Fibroblast of skin of right biceps (primary cell): Measurements from ENCODE around the gene PARD6B.
"Not testable (repeated sequence)": the region's sequence is repeated elsewhere in the genome, so short reads cannot be mapped to it uniquely, and the experiment has no call there.

Experiments used
- DNase-seq: peaks from one replicate; pipeline ENCODE4 v3.0.0-alpha.2; 2013

The PARD6B gene, protein sequence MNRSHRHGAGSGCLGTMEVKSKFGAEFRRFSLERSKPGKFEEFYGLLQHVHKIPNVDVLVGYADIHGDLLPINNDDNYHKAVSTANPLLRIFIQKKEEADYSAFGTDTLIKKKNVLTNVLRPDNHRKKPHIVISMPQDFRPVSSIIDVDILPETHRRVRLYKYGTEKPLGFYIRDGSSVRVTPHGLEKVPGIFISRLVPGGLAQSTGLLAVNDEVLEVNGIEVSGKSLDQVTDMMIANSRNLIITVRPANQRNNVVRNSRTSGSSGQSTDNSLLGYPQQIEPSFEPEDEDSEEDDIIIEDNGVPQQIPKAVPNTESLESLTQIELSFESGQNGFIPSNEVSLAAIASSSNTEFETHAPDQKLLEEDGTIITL

DNA sequence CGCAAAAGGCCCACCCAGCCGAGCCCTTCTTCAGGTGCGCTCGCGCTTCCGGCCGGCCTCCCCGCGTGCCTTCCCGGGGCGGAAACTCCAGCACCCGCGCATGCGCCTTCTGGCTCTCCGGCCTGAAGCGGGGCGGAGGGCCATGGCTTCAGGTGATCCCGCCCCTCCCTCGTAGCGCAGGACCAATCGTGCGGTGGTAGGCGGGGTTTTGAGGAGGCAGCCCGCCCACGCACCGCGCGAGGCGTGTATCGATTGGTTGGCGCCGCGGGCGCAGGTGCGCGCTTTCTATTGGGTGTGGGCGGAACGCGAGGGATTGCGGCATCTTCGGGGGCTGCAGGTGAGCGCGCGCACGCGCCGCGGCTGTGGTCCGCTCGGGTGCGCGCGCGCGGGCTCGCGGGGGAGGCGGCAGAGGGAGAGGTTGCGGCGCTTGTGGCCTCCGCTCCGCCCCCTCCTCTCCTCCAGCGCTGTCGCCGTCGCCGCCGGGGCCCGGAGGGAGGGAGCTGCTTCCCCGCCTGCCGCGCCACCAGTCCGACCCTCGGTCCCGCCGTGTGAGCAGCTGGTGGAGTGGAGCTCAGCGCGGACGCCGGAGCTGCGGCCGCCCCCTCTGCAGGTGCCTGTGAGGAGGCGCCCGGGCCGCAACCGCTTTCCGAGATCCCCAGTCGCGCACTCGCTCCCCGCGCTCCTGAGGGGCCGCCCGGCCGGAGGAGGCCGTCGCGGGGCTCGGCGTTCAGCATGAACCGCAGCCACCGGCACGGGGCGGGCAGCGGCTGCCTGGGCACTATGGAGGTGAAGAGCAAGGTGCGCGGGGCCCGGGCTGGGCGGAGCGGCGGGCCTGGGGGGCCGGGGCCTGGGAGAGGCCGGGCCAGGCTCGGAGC lies at the start of gene PARD6B:
Gene PARD6B (plus strand): TSS at position 526 of the 875 bp plus-strand sequence. CDS start 207 bp downstream, at position 733.
- peak; percentile 94 for DNase-seq

DNA sequence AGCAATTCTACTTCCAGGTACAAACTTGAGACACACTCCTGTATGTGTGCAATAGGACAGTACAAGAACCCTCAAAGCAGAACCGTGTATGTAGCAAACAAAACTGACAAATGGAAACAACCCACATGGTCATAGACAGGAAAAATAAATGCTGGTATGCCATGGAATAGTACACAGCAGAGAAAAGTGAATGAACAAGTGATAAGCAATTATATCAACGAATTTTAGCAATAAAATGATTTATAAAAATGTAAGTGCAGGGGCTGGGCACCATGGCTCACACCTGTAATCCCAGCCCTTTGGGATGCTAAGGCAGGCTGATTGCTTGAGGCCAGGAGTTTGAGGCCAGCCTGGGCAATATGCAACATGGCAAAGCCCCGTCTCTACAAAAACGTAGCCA lies 49.3 kb upstream of the PARD6B start:
- DNase-seq, result no peak

DNA sequence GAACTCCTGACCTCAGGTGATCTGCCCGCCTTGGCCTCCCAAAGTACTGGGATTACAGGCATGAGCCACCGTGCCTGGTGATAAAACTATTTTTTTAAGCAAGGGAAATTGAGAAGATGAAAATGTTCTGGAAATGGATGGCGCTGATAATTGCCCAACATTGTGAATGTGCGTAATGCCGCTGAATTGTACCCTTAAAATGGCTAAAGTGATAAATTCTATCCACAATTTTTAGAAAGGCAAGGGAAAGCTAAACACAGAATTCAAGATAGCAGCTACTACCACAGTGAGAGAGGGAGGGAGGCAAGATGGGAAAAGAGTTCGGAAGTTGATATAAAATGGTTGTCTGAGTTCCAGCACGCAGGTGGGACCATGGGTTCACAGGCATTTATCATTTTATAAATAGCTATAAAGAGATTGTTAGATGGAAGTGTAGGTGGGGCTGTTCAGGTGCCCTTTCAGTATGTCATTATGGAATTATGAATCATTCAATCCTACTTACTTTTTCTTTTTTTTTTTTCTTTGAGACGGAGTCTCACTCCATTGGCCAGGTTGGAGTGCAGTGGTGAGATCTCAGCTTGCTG lies 48.3 kb upstream of the PARD6B start:
- no peak for DNase-seq

DNA sequence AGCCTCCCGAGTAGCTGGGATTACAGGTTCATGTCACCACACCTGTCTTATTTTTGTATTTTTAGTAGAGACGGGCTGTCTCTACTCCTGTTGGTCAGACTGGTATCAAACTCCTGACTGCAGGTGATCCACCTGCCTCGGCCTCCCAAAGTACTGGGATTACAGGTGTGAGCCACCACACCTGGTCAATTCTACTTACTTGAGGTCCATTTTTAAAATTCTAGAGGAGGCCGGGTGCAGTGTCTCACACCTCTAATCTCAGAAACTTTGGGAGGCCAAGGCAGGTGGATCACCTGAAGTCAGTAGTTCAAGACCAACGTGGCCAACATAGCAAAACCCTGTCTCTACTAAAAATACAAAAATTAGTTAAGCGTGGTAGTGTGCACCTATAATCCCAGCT lies 47.8 kb upstream of the PARD6B start:
- DNase-seq, result no peak

DNA sequence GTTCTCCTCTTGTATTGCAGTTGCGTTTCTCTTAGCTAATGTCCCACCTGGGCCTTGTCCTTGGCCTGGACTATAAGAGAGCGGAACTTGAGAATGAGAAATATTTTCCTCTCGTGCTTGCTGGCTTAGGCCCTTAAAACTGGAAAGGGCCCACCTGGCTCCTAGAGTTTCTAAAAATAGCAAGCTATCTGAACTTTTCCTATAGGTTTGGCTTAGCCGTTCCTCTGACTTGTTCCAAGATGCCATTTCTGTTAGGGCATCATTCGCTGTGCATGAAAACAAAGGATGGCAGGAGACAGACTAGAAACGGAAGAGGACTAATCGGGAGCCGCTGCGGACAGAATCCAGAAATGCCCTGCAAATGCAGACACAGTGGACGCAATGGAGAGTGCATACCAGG lies 44.6 kb upstream of the PARD6B start:
- DNase-seq, result no peak

DNA sequence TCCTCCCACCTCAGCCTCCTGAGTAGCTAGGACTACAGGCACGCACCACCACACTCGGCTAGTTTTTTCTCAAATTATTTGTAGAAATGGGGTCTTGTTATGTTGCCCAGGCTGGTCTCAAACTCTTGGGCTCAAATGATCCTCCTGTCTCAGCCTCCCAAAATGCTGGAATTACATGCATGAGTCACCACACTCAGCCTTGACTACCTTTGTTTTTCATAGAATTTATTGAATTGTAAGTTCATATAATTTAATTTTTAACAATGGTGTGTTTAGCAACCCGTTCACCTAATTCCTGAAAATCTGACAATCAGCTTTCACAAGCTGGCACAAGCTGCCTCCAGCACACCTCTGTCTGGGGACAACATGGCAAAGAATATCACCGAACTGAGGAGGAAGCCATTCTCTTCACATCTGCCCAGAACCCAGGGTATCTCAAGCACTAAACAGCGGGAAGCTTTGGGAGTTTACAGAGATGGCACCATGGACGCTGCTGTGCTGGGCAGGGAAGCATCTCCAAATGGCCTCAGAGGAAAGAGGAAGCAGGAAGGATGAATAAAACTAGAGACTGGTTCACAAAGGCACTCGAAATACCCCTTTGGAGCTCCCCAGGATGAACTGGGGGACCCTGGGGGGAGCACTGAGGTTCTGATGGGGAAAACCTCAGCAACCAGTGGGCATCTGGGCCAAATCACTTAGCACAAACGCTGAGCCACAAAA lies 43.0 kb upstream of the PARD6B start:
- DNase-seq, result no peak

DNA sequence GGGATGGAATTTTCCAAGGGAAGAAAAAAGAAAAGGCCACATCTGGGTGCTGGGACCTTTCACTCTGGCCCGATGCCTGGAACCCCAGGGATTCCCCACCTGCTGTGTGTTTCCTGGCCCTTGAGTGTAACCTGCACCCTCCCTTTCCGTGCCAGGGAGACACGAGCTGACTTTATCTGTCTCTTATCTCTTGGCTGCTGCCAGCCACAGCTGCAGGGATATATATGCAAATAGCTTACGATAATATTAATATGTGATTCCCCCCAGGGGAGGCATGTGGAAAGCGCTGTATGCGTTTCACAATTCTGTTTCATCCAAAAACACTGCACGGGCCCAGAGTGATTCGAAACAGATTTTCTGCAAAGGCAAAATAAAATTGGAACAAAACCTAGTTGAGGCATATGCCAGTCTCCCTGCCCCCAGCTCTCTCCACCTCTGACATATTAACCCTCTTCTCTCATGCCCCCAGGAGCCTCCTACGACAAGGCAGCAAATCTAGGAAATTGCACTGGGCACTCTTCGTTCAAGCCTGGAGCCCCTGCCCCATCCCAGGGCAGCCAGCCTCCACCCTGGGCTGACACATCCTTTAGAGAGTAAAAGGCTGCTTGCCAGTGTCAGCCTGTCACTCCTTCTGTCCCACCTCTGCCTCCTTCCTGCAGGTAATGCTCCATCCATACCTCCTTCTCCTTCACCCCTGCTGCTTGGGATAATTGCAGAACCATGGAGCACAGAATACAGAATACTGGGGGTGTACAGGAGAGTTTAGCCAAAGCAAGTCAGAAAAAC lies 41.3 kb upstream of the PARD6B start:
- no peak for DNase-seq

DNA sequence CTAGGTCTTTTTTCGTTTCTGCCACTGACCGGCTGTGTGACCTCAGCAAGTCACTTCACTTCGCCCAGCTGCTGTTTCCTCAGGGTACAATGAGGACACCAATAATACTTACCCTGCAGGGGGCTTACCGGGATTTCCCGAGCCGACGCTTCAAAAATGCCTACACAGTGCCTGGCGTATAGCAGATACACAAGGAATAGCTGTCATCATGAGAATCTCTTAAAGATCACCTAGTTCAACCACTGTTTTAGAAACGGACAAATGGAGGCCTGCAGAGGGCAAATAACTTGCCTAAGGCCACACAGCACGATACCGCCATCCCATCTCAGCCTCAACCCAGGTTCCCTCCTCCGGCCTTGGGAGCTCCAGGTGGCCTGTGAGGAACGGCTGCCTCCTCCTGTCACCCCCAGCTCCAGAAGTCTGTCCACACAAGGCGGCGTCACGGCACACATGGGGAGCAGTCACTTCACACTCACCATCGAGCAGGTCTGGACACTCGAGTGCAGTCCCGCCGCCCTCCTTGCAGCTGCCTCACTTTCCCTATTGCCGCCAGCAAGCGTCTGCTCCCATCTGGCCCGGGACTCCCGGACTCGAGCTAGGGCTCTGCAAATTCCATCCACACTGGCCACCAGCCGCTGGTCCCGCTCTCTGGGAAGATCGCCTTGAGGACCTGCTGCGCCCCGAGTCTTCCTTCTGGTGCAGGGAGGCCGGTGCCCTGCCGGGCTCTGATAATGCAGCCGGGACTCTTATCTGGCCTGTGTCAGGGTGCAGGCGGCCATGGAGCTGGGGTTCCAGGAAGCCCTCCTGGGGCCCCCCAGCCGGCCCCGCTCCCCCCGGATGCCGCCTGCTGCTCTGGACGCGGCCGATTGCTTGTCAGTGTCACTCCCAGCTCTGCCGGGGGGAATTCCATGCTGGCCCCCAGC lies 40.5 kb upstream of the PARD6B start, which contains the start of gene RIPOR3:
Gene RIPOR3 (minus strand): TSS at position 893 of the 923 bp plus-strand sequence. CDS start 414 bp downstream, at position 479.
- peak; percentile 20 for DNase-seq

DNA sequence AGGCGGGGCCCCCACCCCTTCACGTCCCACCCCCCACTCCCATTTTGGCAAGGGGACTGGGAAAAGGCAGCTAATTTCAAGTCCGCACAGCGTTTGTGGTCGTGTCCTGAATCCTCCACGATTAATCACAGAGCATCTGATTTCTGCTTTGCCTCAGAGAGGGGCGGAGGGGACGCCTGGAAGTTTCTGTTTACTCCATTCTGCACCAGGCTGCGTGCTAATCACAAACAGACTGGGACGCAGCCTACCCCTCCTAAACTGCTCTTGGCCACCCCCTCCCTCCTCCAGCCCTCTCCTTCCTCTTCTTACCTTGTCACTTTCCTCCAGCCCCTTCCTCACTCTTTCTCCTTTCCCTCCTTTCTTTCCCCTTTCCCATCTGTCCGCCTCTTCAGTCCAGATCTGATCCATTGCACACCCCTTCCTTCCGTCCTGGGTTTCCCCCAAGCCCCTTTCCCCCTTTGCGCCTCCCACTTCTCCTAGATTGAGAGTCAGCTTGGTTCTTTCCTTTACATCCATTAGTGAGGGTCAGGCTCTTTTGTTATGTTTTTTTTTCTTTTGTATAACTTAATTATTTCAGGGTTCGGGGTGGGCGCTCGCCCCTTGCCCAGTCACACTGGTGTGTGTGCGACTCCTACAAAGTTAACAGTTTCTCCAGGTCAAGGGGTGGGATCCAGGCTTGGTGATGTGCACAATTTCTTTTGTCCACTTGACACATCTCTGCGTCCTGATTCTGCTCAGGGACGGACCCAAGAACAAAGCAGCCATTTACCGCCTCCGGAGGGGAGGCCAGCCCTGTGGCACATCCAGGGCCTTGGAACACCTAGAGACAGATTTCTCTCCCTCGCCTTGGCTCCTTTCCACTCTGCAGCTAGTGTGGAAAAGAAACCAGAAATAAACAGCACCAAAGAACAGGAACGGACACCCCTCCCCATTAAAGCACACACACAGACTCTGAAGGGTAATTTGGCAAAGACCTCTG lies 39.5 kb upstream of the PARD6B start:
- DNase-seq, result peak; percentile 65

DNA sequence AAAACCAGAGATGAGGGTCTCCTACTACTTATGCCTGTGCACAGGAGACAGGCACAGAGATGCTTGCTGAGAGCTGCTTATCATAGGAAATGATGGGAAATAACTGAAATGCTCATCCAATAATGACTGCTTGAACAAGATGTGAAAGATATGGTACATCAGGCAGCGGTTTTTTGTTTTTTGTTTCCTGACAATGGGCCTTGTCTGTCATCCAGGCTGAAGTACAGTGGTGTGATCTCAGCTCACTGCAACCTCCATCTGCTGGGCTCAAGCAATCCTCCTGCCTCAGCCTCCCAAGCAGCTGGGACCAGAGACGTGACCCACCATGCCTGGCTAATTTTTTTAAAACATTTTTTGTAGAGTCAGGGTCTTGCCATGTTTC lies 38.8 kb upstream of the PARD6B start:
- DNase-seq, result no peak

DNA sequence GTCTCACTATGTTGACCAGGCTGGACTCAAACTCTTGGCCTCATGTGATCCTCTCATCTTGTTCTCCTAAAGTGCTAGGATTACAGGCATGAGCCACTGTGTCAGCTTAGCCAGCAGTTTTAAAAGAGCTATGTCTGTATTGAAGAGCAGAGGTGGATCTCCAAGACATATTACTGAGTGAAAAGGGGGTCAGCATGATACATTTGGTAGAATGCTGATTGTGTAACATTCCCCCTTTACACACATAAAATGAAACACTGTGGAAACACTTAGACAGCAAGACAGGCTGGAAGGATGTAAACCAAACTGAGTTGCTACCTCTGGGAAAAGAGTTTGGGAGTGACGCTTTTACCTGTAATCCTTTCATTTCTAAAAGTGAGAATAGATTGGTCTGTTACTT lies 38.4 kb upstream of the PARD6B start:
- no peak for DNase-seq

DNA sequence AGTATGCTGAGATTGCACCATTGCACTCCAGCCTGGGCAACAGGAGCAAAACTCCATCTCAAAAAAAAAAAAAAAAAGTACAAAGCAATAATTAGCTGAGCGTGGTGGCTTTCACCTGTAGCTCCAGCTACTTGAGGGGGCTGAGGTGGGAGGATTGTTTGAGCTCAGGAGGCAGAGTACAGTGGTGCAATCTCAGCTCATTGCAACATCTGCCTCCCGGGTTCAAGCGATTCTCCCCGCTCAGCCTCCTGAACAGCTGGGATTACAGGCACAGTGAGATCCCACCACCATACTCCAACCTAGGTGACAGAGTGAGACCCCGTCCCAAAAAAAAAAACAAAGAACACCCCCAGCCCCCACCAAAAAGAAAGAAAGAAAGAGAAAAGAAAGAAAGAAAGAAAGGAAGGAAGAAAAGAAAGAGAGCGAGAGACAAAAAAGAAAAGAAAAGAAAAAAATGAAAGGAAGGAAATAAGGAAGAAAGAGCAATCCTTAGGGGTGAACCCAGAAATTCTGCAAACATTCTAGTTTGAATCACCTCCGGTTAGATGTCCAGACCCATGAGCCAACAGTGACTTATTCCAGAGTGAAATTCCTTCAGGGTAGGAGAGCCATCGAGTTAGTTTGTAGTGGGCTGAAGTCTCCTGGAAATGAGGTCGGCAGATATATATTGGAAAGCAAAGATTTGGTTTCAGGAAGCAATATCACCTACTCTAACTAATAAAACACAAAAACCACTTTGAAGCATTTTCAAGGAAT lies 36.8 kb upstream of the PARD6B start:
- no peak for DNase-seq

DNA sequence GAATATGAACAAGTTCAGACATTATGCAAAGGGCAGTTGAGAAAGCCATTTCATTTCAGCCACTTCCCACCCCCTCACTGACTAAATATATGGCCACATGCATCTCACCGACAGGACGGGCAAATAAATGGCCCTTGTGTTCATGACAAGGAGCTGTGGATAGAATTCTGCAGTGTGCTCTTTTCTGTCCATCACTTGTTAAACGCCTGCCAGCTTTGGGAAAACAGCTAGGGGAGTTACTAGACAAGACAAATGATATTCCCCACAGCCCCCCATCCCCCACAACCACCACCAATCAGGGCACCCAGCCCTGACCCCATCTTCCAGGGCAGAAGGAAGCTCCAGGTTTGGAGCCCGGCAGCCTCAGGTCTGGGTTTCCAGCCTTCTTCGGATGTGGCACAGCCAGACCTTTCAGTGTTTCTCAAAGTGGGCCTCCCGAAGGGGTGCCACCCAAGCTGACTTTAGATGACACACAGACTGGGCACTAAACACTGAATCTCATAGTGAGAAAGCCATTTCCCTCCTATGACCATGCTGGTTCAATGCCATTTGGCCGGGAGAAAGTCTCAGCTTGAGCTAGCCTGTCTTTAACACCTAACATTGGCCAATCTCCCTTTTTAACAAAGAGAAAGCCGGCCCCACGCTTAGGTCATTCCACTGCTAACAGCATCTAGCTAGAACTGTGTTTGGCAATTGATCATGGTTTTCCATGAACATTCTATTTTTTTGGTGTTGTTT lies 36.1 kb upstream of the PARD6B start:
- DNase-seq, result no peak

DNA sequence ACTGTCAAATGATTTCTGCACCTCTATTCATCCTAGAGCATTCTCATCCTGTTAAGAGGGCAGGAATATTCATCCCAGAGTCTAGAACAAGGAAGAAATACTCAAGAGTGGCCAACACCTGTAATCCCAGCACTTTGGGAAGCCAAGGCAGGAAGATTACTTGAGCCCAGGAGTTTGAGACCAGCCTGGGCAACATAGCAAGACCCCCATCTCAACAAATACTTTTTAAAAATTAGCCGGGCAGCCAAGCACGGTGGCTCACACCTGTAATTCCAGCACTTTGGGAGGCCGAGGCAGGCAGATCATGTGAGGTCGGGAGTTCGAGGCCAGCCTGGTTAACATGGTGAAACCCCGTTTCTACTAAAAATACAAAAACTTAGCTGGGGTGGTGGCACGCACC lies 33.1 kb upstream of the PARD6B start:
- not testable (repeated sequence) for DNase-seq

DNA sequence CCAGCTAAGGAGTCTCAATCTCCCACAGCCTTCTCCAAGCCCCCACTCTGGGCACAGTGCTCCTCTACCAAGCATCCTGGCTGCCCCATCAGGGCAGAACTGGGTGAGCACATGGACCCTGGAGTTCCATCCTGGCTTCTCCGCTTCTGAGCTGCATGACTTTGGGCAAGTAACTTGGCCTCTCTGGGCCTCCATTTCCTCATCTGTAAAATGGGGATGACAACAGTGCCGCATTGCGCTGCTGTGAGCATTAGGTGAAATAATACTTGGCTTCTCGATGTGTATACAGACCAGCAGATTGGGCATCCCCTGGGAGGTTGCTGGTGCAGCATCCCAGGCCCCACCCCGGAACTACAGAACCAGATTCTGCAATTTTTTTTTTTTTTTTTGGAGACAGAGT lies 31.7 kb upstream of the PARD6B start:
- DNase-seq, result no peak

DNA sequence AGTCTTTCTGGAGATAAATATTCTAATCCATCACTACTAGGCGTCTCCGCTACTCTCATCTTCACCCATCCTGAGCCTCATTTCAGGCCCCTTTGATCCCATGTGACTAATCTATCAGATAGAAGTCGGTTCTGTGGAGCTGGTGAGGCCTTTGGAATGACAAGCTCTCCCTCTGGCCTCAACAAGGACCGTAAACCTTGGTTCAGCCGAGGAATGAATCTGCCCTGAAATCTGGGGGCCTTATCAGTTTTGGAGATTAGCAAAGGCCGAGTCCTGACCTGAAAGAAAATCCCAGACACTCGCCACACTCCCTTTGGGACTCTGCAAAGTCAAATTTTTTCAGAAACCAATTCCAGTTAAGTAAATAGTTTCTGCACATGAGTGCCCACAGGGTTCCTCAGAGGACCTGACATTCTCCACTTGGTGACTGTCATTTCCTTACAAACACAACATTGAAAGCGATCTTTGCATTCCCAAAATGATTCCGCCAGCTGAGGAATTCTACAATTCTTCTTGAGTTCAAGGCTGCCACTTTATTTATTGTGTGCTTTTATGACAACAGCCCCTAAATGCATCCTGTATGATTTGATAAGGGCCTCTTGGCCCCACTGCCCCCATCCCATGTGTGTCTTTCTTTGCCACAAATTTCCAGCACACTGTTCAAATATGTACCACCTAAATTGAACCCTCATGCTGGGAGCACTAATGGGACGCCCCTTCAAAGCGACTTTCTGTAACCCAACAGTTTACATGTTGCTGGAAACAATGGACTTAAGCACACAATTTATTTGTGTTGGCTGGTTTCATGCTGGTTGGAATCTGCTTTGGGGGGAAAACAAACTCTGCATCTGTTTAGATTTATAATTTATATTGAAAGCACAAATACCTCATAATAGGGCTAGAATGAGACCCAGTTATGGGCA lies 30.1 kb upstream of the PARD6B start:
- DNase-seq, result peak; percentile 22
